ENCODE data around the gene ACIN1. TPM values are rescaled to one million over a fixed set of nuclear protein-coding genes. Genes with fewer than 3 reads are reported as not detected.

ACIN1 gene
- total and polyA plus RNA-seq, 2 of the 8 experiments (the other 6 are each of a cell fraction or from before 2014, with no cell fraction given) = 132 to 233 TPM

- Histone ChIP-seq H3K4me3 (ENCODE audit: extremely low read depth in 1 of 4, insufficient read depth in 2 of 4, low read depth in 3 of 4, low read length in 4 of 4) (no peak overlapping the region), H3K4me2 (ENCODE audit: insufficient read depth in 1 of 2, low read depth in 2 of 2, low read length in 2 of 2) (no peak overlapping the region), H3K27ac (ENCODE audit: low read depth, low read length) (no peak overlapping the region), H3K56ac (replicated peaks; ENCODE audit: insufficient read length, low read depth, low read length) (no peak overlapping the region), H4K5ac (ENCODE audit: insufficient read length, low read depth, low read length) (no peak overlapping the region), H3K27me3 (replicated peaks in 1 of 4; ENCODE audit: control insufficient read depth in 3 of 4, extremely low read depth in 1 of 4, insufficient read depth in 3 of 4, low read length in 3 of 4) (peaks cover 0 to 3% (median 0%) of the 10 kb centered on the region in 4 experiments; a peak in 2 of 7 replicates), H3K79me2 (ENCODE audit: control insufficient read depth in 1 of 2, insufficient read depth in 2 of 2, low read length in 2 of 2) (no peaks in the 10 kb centered on the region), H3K23ac (ENCODE audit: insufficient read length) (no peak overlapping the region), H2AK5ac (ENCODE audit: low read depth, low read length) (no peak overlapping the region), H3K23me2 (ENCODE audit: low read depth, low read length) (no peaks in the 10 kb centered on the region; the same call in 1 of the 2 replicates), H2AFZ (ENCODE audit: low read length) (no peak overlapping the region), H2BK20ac (ENCODE audit: low read length) (no peak overlapping the region), H3K4me1 (replicated peaks in 1 of 4; ENCODE audit: control insufficient read depth in 3 of 4, insufficient read depth in 4 of 4, low read length in 3 of 4) (peaks cover 6 to 18% (median 13%) of the 10 kb centered on the region in 4 experiments), H2BK120ac (replicated peaks; ENCODE audit: low read depth, low read length) (no peak overlapping the region), H3K14ac (ENCODE audit: insufficient read length) (no peak overlapping the region), H4K91ac (replicated peaks; ENCODE audit: insufficient read length, low read length) (no peak overlapping the region), H2BK15ac (ENCODE audit: low read length) (no peak overlapping the region), H2BK12ac (ENCODE audit: low read depth, low read length) (no peak overlapping the region), H3K18ac (ENCODE audit: extremely low read depth, low read length) (no peak overlapping the region), H3K4ac (replicated peaks; ENCODE audit: insufficient read length, low read depth, low read length) (no peak overlapping the region), H3K79me1 (ENCODE audit: low read depth, low read length) (no peaks in the 10 kb centered on the region), H3K9me3 (ENCODE audit: insufficient read depth in 2 of 2, low read depth in 1 of 2, low read length in 1 of 2) (peaks cover 3 to 4% of the 10 kb centered on the region in 2 experiments; a peak in 2 of 4 replicates), H2BK5ac (ENCODE audit: low read depth, low read length) (no peak overlapping the region), H4K20me1 (replicated peaks in 1 of 2; ENCODE audit: control insufficient read depth in 1 of 2, insufficient read depth in 2 of 2, low read length in 2 of 2) (no peaks in the 10 kb centered on the region), H3K36me3 (ENCODE audit: control insufficient read depth in 2 of 4, insufficient read depth in 4 of 4, low read length in 3 of 4) (no peaks in the 10 kb centered on the region), H4K8ac (ENCODE audit: extremely low read depth, insufficient read depth, low read length) (no peak overlapping the region), H3K9ac (replicated peaks in 1 of 4; ENCODE audit: extremely low read depth in 1 of 4, low read depth in 3 of 4, low read length in 3 of 4) (no peak overlapping the region)
- 90% methylated on average over 1 of the region's 1 CpG; no CpG with 5 or more reads in 1 of the 2 experiments for WGBS, 2 experiments (ENCODE audit: extremely low coverage in 1 of 2, insufficient coverage in 1 of 2, insufficient read length in 1 of 2, insufficient replicate concordance in 2 of 2, low coverage in 1 of 2, low lambda C conversion rate in 2 of 2, missing lambda C conversion rate in 1 of 2)
- DNase-seq (ENCODE audit: low read depth in 1 of 2, low spot score in 2 of 2) = no peak
- no peak for TF ChIP-seq SIRT6 (IDR thresholded peaks at IDR 0.05; ENCODE audit: low read length)
- TF ChIP-seq CHD1 (IDR thresholded peaks at IDR 0.05; ENCODE audit: low read depth, low read length) = no peak
- no peak for TF ChIP-seq MAX (IDR thresholded peaks at IDR 0.05)
- no peak for TF ChIP-seq PHF8 (conservative IDR thresholded peaks at IDR 0.05; ENCODE audit: low read depth, low read length)
- no peak for TF ChIP-seq JUN (IDR thresholded peaks at IDR 0.05; ENCODE audit: low read depth, low read length)
- TF ChIP-seq KDM4A (IDR thresholded peaks at IDR 0.05; ENCODE audit: low read depth, low read length, severe bottlenecking) = no peak
- TF ChIP-seq CBX5 (IDR thresholded peaks at IDR 0.05; ENCODE audit: low read depth, low read length) = no peak
- ChIA-PET CTCF (ENCODE audit: partially characterized antibody) (interaction anchor here (0.5 to 3.4 kb wide), 11 partner anchors 10 to 223 kb away, joined by 3 to 19 read pairs (median 4); no protein-coding TSS in a partner anchor), POLR2A (ENCODE audit: partially characterized antibody) (interaction anchor here (1.0 to 1.7 kb wide), 7 partner anchors 8 to 214 kb away, joined by 3 to 9 read pairs (median 4); partner anchors contain the start of genes ACIN1 and C14orf119)
- no peak for FAIRE-seq
Measured at GRCh38 chr14:23109769-23110168, 14.8 kb upstream of the ACIN1 start.
